GM18526 (cell line): ENCODE results near the gene DCTN4.
A peak's percentile ranks its signal among the peaks of the same experiment; 100 is the strongest.

Source experiments
- POLR2A ChIP-seq: IDR thresholded peaks from 3 replicates; pipeline ENCODE4 v1.6.1; 2011; ENCODE audit not compliant: insufficient read length; ENCODE audit errors: extremely low read depth

DCTN4 gene

GRCh38 chr5:150758531-150759333 is at the start of gene DCTN4:
Gene DCTN4 (minus strand): TSS chr5:150759017. CDS start chr5:150758993, 24 bp downstream.
- TF ChIP-seq POLR2A: peak; percentile 81

- no peak for TF ChIP-seq POLR2A
Observed at GRCh38 chr5:150804388-150804787, 45.6 kb upstream of the DCTN4 start.

DNA sequence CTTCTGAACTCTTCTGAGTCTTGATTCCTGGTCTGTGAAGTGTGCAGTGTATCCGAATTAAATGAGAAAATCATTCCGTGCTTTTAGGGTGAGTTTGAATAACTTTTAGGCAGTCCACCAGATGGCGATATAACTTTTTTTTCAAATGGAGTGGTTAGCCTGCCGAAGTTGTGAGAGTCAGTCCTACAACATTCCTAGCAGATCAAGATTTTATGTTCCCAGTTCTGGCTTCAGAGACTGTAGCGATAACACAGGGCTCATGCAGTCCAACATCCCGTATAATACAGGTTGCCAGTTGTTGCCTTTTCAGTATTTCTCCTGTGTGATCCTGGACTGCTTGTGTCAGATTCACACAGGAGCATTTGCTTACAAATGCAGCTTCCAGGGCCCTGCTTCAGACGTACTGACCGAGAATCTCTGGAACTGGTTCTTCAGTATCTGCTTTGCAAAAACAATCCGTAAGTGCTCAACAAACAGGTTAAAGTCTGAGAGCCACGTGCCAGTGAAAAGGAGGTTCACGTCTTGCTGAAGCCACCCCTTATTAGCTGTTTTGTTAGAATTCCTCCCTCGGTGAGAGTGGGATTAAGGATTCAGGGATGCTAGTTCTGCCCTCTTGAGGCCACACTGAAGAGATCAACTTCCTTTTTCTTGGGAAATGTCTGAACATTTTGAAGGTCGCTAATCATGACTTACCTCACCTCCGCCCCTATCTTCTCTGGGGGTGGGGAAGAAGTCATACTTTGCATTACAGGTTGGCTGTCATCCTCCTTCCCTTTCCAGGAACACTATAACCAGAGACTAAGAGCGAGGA is 42.5 kb upstream of the DCTN4 start:
- TF ChIP-seq POLR2A: no peak

DNA sequence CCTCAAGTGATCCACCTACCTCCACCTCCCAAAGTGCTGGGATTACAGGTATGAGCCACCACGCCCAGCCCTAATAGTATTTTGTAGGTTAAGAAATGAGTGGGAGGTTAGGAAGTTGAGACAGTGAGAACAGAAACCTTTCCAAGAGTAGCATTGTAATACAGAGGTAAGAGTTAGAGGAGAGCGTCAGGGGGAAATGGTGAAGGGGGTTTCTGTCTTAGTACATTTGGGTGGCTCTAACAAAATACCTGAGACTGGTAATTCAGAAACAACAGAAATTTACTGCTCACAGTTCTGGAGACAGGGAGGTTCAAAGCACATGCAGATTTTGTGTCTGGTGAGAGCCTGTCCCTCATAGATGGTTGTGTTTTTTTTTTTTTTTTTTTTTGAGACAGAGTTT is 38.6 kb upstream of the DCTN4 start:
- TF ChIP-seq POLR2A: no peak

DNA sequence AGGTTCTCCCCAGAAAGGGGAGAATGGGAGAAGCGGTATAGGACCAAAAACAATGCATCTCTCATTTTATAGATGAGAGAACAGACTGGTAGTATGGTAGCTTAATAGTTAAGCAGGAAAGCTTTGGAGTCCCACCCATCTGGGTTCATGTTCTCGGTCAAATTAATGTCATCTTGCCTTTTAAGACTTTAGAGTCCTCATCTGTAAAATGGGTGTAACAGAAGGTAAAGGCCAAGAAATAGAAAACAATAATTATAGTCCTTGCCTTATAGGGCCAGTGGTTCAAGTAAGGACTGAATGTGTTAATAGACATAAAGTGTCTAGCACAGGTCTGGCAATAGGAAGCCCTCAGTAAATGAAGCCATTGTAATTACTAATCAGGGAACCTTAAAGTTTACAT is 36.1 kb upstream of the DCTN4 start:
- TF ChIP-seq POLR2A: no peak

- TF ChIP-seq POLR2A: no peak
Observed at GRCh38 chr5:150791536-150791935, 32.7 kb upstream of the DCTN4 start.

GRCh38 chr5:150789943-150790611 is 31.3 kb upstream of the DCTN4 start:
- TF ChIP-seq POLR2A: no peak

GRCh38 chr5:150789450-150789849 is 30.6 kb upstream of the DCTN4 start:
- TF ChIP-seq POLR2A: no peak

DNA sequence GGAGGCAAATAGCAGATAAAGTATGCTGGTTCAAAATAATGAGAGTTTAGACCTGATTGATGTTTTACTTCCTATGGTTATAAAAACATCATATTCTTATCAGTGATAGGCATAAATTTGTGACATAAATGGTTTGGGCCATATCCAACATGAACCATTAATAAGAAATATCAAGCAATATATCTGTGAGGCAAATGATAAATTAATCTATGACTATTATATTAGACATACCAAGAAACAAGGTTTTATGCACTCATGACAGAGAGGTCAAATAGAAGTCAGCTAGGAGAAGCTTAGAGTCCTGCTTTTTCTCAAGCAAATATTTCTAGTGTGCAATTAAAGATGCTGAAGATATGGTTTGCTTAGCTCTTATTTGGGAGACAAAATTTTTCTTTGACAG is 30.2 kb upstream of the DCTN4 start:
- TF ChIP-seq POLR2A: no peak

- no peak for TF ChIP-seq POLR2A
Observed at GRCh38 chr5:150787656-150788055, 28.8 kb upstream of the DCTN4 start.

GRCh38 chr5:150786876-150787275 is 28.1 kb upstream of the DCTN4 start:
- no peak for TF ChIP-seq POLR2A

DNA sequence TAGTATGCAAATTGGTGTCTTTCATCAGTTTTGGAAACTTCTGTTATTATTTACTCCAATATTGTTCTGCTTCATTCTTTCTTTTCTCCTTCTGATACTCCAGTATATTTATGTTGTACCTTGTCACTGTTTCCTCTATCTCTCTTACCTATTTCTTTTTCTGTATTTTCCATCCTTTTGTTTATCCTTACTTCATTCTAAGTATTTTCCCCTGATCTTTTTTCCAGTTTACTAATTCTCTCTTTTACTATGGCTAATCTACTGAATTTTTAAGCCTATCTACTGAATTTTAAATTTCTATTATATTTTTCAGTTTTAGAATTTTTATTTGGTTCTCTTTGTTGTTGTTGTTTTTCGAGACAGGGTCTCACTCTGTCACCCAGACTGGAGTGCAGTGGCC is 27.1 kb upstream of the DCTN4 start:
- TF ChIP-seq POLR2A: no peak

GRCh38 chr5:150783422-150783928 is 24.7 kb upstream of the DCTN4 start:
- TF ChIP-seq POLR2A: no peak

DNA sequence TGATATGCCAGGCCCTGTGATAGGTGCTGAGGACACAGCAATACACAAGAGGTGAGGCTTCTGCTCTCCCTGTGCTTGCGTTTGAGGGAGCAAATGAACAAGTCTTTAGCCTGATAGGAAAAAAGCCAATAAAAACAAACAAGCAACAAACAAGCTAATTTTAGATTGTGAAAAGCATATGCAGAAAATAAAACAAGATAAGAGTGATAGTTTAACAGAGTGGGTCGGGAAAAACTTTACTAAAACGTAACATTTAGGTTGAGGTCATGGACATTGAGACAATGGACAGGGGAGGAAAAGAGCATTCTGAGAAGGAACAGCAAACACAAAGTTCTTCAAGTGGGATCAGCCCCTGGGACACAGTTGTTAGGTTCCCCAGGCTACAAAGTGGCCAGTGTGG is 24.0 kb upstream of the DCTN4 start:
- TF ChIP-seq POLR2A: no peak
